Activated CD8-positive, alpha-beta T cell treated with anti-CD3 and anti-CD28 coated beads, Interleukin-2, amount 10 ng/mL, durations not matched to agents 7 days and 5 days (primary cell): Measurements from ENCODE around the gene RNF157. TPM values are rescaled to one million over a fixed set of nuclear protein-coding genes. Genes with fewer than 3 reads are reported as not detected.

Experiments used
- ATAC-seq: fragments of 150-1000 bp; cut with Tn5 transposase; one replicate; pipeline ENCODE4 v1.10.0; 2021; ENCODE audit warnings: moderate library complexity
- CTCF ChIA-PET: fragments of 350-600 bp; sonication (Branson Sonifier 250); formaldehyde crosslinking; loops from one replicate; lab custom pipeline; 2021; ENCODE audit warnings: antibody characterized with exemption; lab: Charles Lee
- POLR2A ChIA-PET: fragments of 350-600 bp; sonication (Branson Sonifier 250); formaldehyde crosslinking; loops from one replicate; lab custom pipeline; 2021; ENCODE audit warnings: antibody characterized with exemption; lab: Charles Lee
- DNase-seq: peaks from one replicate; pipeline ENCODE4 v3.0.0-alpha.2; 2020
- H3K27ac Mint-ChIP-seq: one replicate; pipeline ENCODE4 v1.8.0; 2021; ENCODE audit warnings: mild to moderate bottlenecking, mixed read lengths
- H3K27me3 Mint-ChIP-seq: one replicate; pipeline ENCODE4 v1.8.0; 2021; ENCODE audit warnings: low read depth, mixed read lengths
- H3K36me3 Mint-ChIP-seq: one replicate; pipeline ENCODE4 v1.8.0; 2021; ENCODE audit warnings: low read depth, mixed read lengths
- H3K4me1 Mint-ChIP-seq: one replicate; pipeline ENCODE4 v1.8.0; 2021; ENCODE audit warnings: low read depth, mixed read lengths
- H3K4me3 Mint-ChIP-seq: one replicate; pipeline ENCODE4 v1.8.0; 2021; ENCODE audit warnings: mild to moderate bottlenecking, mixed read lengths
- H3K9me3 Mint-ChIP-seq: one replicate; pipeline ENCODE4 v1.8.0; 2022; ENCODE audit warnings: mixed read lengths; ENCODE audit not compliant: insufficient read depth
- total RNA-seq, 2 experiments: library from RNA; stranded (reverse); gene quantifications; one replicate each; pipeline ENCODE4 v1.2.3, GENCODE V29; 2021

Gene RNF157
- total RNA-seq, 2 experiments from 2014 or later, result 150 to 165 TPM

DNA sequence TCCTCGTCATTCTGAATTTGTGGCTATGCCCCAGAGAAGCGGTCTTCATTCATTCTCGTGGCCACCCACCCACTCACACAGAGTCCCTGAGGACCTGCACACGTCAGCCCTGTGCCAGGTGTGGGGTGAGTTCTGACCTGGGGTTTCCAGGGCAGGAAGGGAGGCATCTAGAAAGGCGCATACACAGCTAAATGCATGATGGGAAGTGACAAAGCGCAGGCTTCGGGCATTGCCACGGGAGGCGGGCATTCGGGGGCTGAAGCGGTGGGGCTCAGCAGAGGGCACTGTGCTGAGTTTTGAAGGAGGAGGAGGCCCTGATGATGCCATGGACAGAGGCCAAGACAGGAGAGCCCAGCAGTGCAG lies 35.8 kb upstream of the RNF157 start:
- H3K4me1 Mint-ChIP-seq, result peaks cover 48% of the 10 kb centered on the region
- ATAC-seq (no peak), DNase-seq (no peak)
- no peaks in the 10 kb centered on the region for H3K27me3 Mint-ChIP-seq
- POLR2A ChIA-PET, result interaction anchor here (1.3 to 16.8 kb wide), 6 partner anchors 9 to 153 kb away, joined by 8 to 807 read pairs (median 132); partner anchors contain the start of genes FOXJ1, RNF157 and UBALD2
- peak overlapping the region; percentile 77 for H3K27ac Mint-ChIP-seq
- H3K4me3 Mint-ChIP-seq, result no peak overlapping the region
- CTCF ChIA-PET, result interaction anchor here (2.6 to 10.9 kb wide), 2 partner anchors 95 to 155 kb away, joined by 17 to 112 read pairs; no protein-coding TSS in a partner anchor
- H3K36me3 Mint-ChIP-seq, result peaks cover 10% of the 10 kb centered on the region
- H3K9me3 Mint-ChIP-seq, result no peaks in the 10 kb centered on the region

DNA sequence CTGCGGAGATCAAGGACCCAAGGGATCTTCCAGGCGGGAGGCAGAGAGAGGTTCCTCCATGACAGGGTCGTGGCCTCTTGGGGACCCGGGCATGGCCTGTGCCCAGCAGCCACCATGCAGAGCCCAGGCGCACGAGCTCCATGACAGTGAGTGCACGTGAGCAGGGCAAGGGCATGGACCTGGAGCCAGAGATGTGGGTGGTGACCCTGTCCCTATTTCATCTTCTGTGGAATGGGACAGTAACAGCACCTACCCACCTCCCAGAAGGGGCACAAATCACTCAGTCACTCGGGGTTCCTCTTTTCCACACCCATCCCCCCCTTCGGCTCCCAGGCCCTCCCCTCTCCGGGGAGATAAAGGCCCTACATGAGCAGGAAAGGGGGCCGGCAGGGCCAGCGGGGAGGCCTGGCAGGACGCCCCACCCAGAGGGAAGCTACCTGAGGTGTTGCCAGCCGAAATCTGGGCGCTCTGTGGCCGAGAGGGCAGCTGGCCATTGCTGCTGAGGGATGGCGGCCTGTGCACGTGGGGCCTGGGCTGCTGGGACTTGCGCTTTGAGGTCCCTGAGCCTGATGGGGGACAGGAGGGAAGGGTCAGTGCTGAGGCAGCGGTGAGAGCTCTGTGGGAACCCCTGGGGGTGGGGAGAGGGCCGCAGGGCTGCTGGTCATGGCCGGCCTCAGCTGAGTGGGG lies 35.2 kb upstream of the RNF157 start:
- Mint-ChIP-seq H3K27me3 (no peaks in the 10 kb centered on the region), H3K36me3 (peaks cover 15% of the 10 kb centered on the region), H3K4me1 (peaks cover 53% of the 10 kb centered on the region), H3K4me3 (no peak overlapping the region), H3K9me3 (no peaks in the 10 kb centered on the region), H3K27ac (peak overlapping the region; percentile 99)
- ChIA-PET CTCF (interaction anchor here (1.5 to 10.9 kb wide), 3 partner anchors 94 to 154 kb away, joined by 4 to 112 read pairs (median 17); no protein-coding TSS in a partner anchor), POLR2A (interaction anchor here (1.3 to 16.8 kb wide), 9 partner anchors 9 to 198 kb away, joined by 3 to 807 read pairs (median 73); partner anchors contain the start of genes EXOC7, FOXJ1, RNF157 and UBALD2)
- no peak for ATAC-seq
- no peak for DNase-seq

- Mint-ChIP-seq H3K36me3 (peaks cover 23% of the 10 kb centered on the region), H3K4me1 (peaks cover 58% of the 10 kb centered on the region), H3K9me3 (no peaks in the 10 kb centered on the region), H3K27ac (peak overlapping the region; percentile 99), H3K27me3 (no peaks in the 10 kb centered on the region), H3K4me3 (no peak overlapping the region)
- ChIA-PET POLR2A (interaction anchor here (0.7 to 16.8 kb wide), 14 partner anchors 8 to 419 kb away, joined by 3 to 807 read pairs (median 6); partner anchors contain the start of genes EXOC7, FOXJ1, RNF157 and UBALD2), CTCF (interaction anchor here (0.6 to 10.9 kb wide), 11 partner anchors 13 to 260 kb away, joined by 3 to 112 read pairs (median 4); partner anchors contain the start of gene EXOC7)
- ATAC-seq (no peak), DNase-seq (no peak)
Measured at GRCh38 chr17:76274112-76274956, 34.0 kb upstream of the RNF157 start.

GRCh38 chr17:76273445-76274111 lies 33.3 kb upstream of the RNF157 start:
- peak overlapping the region; percentile 84 for H3K4me3 Mint-ChIP-seq

DNA sequence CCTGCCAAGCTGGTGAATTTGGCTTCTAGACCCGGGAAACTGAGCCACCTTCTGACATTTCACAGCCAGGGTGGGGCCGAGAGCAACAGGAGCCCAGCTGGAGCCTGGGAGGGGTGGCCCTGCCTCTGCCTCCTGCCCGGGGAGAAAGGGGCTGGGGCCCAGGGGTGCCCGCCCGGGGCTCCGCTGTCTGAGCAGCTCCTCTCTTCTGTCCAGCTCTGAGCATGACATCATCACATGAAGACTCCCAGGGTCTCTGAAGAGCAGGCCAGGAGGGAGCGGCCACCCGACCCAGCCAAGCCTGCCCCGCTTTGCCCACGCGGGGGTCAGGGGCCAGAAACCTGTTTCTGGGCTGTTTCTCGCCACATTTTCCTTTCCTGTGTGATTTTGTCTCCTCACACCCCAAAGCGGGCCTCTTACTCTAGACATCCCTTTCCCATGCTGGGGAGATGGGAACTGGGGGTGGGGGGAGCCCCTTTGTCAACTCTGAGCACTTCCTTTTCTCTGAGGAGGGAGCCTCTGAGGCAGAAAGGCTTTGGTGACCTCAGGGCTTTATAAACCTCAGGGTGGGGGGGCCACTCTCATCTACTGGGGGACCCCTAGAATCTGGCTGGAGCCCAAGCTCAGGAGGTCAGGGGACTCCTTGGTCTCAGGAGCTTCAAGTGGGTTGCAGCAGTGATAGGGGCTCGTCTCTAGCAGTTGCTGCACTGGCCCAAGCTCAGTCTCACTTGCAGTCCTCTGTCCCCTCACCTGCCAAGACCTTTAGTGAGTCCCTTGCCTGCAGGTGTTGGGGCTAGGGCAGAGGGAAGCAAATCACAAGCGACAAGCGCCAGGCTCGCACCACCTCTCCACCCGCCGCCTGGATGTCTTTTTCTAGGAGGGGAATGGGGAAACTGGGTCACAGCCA lies 32.5 kb upstream of the RNF157 start:
- peaks cover 68% of the 10 kb centered on the region for H3K4me1 Mint-ChIP-seq
- DNase-seq (peak; percentile 69), ATAC-seq (peak; percentile 12)
- POLR2A ChIA-PET, result interaction anchor here (0.6 to 16.8 kb wide), 16 partner anchors 7 to 276 kb away, joined by 3 to 807 read pairs (median 5); partner anchors contain the start of genes EXOC7, FOXJ1, RNF157 and UBALD2
- CTCF ChIA-PET, result interaction anchor here (1.1 to 10.9 kb wide), 16 partner anchors 9 to 258 kb away, joined by 3 to 112 read pairs (median 5); no protein-coding TSS in a partner anchor
- peaks cover 39% of the 10 kb centered on the region for H3K36me3 Mint-ChIP-seq
- no peaks in the 10 kb centered on the region for H3K27me3 Mint-ChIP-seq
- peak overlapping the region; percentile 99 for H3K27ac Mint-ChIP-seq
- H3K4me3 Mint-ChIP-seq, result peak overlapping the region; percentile 84
- H3K9me3 Mint-ChIP-seq, result no peaks in the 10 kb centered on the region

More at GRCh38 chr17:76273445-76274111, 33.3 kb upstream of the RNF157 start:
- H3K4me1 Mint-ChIP-seq, result peaks cover 64% of the 10 kb centered on the region
- no peaks in the 10 kb centered on the region for H3K9me3 Mint-ChIP-seq
- ChIA-PET POLR2A (interaction anchor here (0.7 to 16.8 kb wide), 14 partner anchors 8 to 418 kb away, joined by 3 to 807 read pairs (median 6); partner anchors contain the start of genes EXOC7, FOXJ1, RNF157 and UBALD2), CTCF (interaction anchor here (0.9 to 10.9 kb wide), 11 partner anchors 10 to 259 kb away, joined by 3 to 112 read pairs (median 4); partner anchors contain the start of gene EXOC7)
- no peak for ATAC-seq
- H3K36me3 Mint-ChIP-seq, result peaks cover 31% of the 10 kb centered on the region
- no peak for DNase-seq
- H3K27ac Mint-ChIP-seq, result peak overlapping the region; percentile 99
- no peaks in the 10 kb centered on the region for H3K27me3 Mint-ChIP-seq

GRCh38 chr17:76271669-76272540 lies 31.6 kb upstream of the RNF157 start:
- H3K4me3 Mint-ChIP-seq, result peak overlapping the region; percentile 84

GRCh38 chr17:76270770-76271668 lies 30.7 kb upstream of the RNF157 start:
- no peaks in the 10 kb centered on the region for H3K27me3 Mint-ChIP-seq
- H3K36me3 Mint-ChIP-seq, result peaks cover 54% of the 10 kb centered on the region
- H3K4me3 Mint-ChIP-seq, result peak overlapping the region; percentile 84
- ATAC-seq (peak; percentile 1), DNase-seq (peak; percentile 63)
- peaks cover 61% of the 10 kb centered on the region for H3K4me1 Mint-ChIP-seq
- H3K9me3 Mint-ChIP-seq, result no peaks in the 10 kb centered on the region
- POLR2A ChIA-PET, result interaction anchor here (0.6 to 16.8 kb wide), 24 partner anchors 8 to 402 kb away, joined by 3 to 807 read pairs (median 5); partner anchors contain the start of genes EXOC7, FOXJ1, RNF157 and UBALD2
- peak overlapping the region; percentile 99 for H3K27ac Mint-ChIP-seq
- CTCF ChIA-PET, result interaction anchor here (0.9 to 10.9 kb wide), 15 partner anchors 8 to 152 kb away, joined by 3 to 112 read pairs (median 6); no protein-coding TSS in a partner anchor

More at GRCh38 chr17:76271669-76272540, 31.6 kb upstream of the RNF157 start:
- DNase-seq (peak; percentile 90), ATAC-seq (peak; percentile 39)
- ChIA-PET POLR2A (interaction anchor here (0.6 to 16.8 kb wide), 24 partner anchors 8 to 275 kb away, joined by 3 to 807 read pairs (median 5); partner anchors contain the start of genes EXOC7, FOXJ1, RNF157 and UBALD2), CTCF (interaction anchor here (0.9 to 10.9 kb wide), 18 partner anchors 8 to 153 kb away, joined by 3 to 112 read pairs (median 5); no protein-coding TSS in a partner anchor)
- peaks cover 66% of the 10 kb centered on the region for H3K4me1 Mint-ChIP-seq
- no peaks in the 10 kb centered on the region for H3K9me3 Mint-ChIP-seq
- peak overlapping the region; percentile 99 for H3K27ac Mint-ChIP-seq
- peaks cover 46% of the 10 kb centered on the region for H3K36me3 Mint-ChIP-seq
- H3K27me3 Mint-ChIP-seq, result no peaks in the 10 kb centered on the region

DNA sequence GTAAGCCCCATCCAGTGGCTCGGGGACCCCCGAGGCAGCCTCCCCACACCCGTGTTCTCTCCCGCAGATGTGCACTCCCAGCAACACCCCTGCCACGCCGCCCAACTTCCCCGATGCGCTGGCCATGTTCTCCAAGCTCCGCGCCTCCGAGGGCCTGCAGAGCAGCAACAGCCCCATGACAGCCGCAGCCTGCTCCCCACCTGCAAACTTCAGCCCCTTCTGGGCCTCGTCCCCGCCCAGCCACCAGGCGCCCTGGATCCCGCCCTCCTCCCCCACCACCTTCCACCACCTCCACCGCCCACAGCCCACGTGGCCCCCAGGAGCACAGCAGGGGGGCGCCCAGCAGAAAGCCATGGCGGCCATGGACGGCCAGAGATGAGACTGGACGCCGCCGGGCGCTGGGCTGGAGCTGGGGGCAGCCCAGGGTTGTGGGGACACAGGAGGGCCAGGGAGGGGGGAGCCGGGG lies 29.9 kb upstream of the RNF157 start:
- Mint-ChIP-seq H3K27ac (peak overlapping the region; percentile 99), H3K36me3 (peaks cover 57% of the 10 kb centered on the region), H3K9me3 (no peaks in the 10 kb centered on the region), H3K4me1 (peaks cover 59% of the 10 kb centered on the region), H3K4me3 (peak overlapping the region; percentile 95), H3K27me3 (no peaks in the 10 kb centered on the region)
- ATAC-seq (no peak), DNase-seq (peak; percentile 63)
- ChIA-PET CTCF (interaction anchor here (1.3 to 10.9 kb wide), 7 partner anchors 10 to 149 kb away, joined by 5 to 112 read pairs (median 9); no protein-coding TSS in a partner anchor), POLR2A (interaction anchor here (0.6 to 16.8 kb wide), 16 partner anchors 10 to 401 kb away, joined by 3 to 807 read pairs (median 19); partner anchors contain the start of genes EXOC7, FOXJ1 and RNF157)
